ENCODE data around the gene SNRPE. TPM values are rescaled to one million over a fixed set of nuclear protein-coding genes. Genes with fewer than 3 reads are reported as not detected.

The SNRPE gene
- total RNA-seq, 1 experiment from 2014 or later = 326 TPM

DNA sequence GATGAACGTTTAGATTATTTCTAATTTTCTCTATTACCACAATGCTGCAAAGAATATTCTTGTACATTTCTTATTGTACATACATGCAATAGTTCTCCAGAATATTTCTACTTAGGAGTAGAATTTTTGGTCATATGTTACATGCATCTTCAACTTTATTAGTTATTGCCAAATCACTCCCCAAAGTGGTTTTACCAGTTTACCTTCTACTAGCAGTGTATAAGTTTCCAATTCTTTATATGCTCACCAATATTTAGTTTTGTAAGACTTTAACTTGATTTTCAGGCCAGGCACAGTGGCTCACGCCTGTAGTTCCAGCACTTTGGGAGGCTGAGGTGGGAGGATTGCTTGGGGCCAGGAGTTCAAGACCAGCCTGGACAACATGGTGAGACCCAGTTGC lies 55.4 kb downstream of the SNRPE start:
- 0 out of 7 replicates have a peak, but pooled peaks cover 0 to 3% (median 0%) of the 10 kb centered on the region in 3 experiments for H3K36me3 Mint-ChIP-seq (ENCODE audit: insufficient read depth in 1 of 3, low read depth in 3 of 3)
- no peak for DNase-seq
- Histone ChIP-seq H3K9ac (ENCODE audit: extremely low read depth, insufficient read length, low read length) (no peak overlapping the region), H3K27me3 (ENCODE audit: insufficient read depth, low read length) (no peaks in the 10 kb centered on the region), H4K5ac (ENCODE audit: insufficient read length, low read depth, low read length) (no peak overlapping the region), H3K18ac (ENCODE audit: insufficient read length, low read depth, low read length) (no peak overlapping the region), H2AFZ (ENCODE audit: low read length) (no peak overlapping the region), H2BK120ac (ENCODE audit: low read depth, low read length, poor library complexity, severe bottlenecking) (no peak overlapping the region), H3K56ac (ENCODE audit: insufficient read length, low read depth, low read length) (no peak overlapping the region), H3K79me1 (ENCODE audit: insufficient read depth, low read depth, low read length, poor library complexity, severe bottlenecking) (no peaks in the 10 kb centered on the region), H4K20me1 (ENCODE audit: control insufficient read depth, insufficient read depth, insufficient read length) (no peaks in the 10 kb centered on the region), H2BK5ac (ENCODE audit: insufficient read length, low read length) (no peak overlapping the region), H3K79me2 (ENCODE audit: insufficient read depth, low read length) (no peaks in the 10 kb centered on the region), H2AK5ac (ENCODE audit: insufficient read length, low read length) (no peak overlapping the region), H3K23me2 (ENCODE audit: insufficient read length, low read depth, low read length, poor library complexity, severe bottlenecking) (no peaks in the 10 kb centered on the region), H3K27ac (ENCODE audit: insufficient read length, low read depth, low read length) (no peak overlapping the region), H3K4me1 (ENCODE audit: insufficient read depth, low read length) (no peaks in the 10 kb centered on the region), H3K9me3 (ENCODE audit: control insufficient read depth, low read depth, low read length) (no peaks in the 10 kb centered on the region), H2BK20ac (ENCODE audit: low read depth, low read length, poor library complexity, severe bottlenecking) (no peak overlapping the region), H4K91ac (ENCODE audit: insufficient read length, low read depth, low read length) (no peak overlapping the region), H3K14ac (ENCODE audit: insufficient read depth, low read length) (no peak overlapping the region), H2BK15ac (ENCODE audit: low read depth, low read length) (no peak overlapping the region), H2BK12ac (ENCODE audit: insufficient read length, low read depth, low read length) (no peak overlapping the region), H3K4ac (ENCODE audit: low read depth, low read length) (no peak overlapping the region), H3K23ac (ENCODE audit: insufficient read length, low read depth, low read length) (no peak overlapping the region), H3T11ph (ENCODE audit: low read length) (no peak overlapping the region), H3K4me2 (ENCODE audit: insufficient read depth, insufficient read length, low read length) (no peak overlapping the region), H4K8ac (replicated peaks; ENCODE audit: insufficient read length, low read depth, low read length) (no peak overlapping the region)
- no peaks in the 10 kb centered on the region for H3K27me3 Mint-ChIP-seq (ENCODE audit: low read depth)
- H3K4me1 Mint-ChIP-seq = no peaks in the 10 kb centered on the region
- WGBS (ENCODE audit: extremely low coverage, insufficient read length, low lambda C conversion rate) = no CpG with 5 or more reads among the region's 2 CpGs
- no peak overlapping the region for H3K4me3 Mint-ChIP-seq
- H3K27ac Mint-ChIP-seq = no peak overlapping the region
- TF ChIP-seq, protein P1, sequence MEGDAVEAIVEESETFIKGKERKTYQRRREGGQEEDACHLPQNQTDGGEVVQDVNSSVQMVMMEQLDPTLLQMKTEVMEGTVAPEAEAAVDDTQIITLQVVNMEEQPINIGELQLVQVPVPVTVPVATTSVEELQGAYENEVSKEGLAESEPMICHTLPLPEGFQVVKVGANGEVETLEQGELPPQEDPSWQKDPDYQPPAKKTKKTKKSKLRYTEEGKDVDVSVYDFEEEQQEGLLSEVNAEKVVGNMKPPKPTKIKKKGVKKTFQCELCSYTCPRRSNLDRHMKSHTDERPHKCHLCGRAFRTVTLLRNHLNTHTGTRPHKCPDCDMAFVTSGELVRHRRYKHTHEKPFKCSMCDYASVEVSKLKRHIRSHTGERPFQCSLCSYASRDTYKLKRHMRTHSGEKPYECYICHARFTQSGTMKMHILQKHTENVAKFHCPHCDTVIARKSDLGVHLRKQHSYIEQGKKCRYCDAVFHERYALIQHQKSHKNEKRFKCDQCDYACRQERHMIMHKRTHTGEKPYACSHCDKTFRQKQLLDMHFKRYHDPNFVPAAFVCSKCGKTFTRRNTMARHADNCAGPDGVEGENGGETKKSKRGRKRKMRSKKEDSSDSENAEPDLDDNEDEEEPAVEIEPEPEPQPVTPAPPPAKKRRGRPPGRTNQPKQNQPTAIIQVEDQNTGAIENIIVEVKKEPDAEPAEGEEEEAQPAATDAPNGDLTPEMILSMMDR (conservative IDR thresholded peaks at IDR 0.05) = no peak
- H3K9me3 Mint-ChIP-seq = peaks cover 0 to 4% of the 10 kb centered on the region in 2 experiments; a peak in 3 of 5 replicates

Other genes starting within 250 kb of the SNRPE start
- 14.1 and 15.7 TPM in 2 replicates for gene ATP2B4, start 234.8 kb upstream of the SNRPE start, total RNA-seq (2021)
- gene LAX1, start 96.4 kb upstream of the SNRPE start, total RNA-seq (2021) = not detected in 2 replicates
- 12.2 and 13.1 TPM in 2 replicates for gene ZBED6, start 66.0 kb upstream of the SNRPE start, total RNA-seq (2021)
- gene ZC3H11A, start 66.0 kb upstream of the SNRPE start, total RNA-seq (2021) = 89.7 and 95.9 TPM in 2 replicates
- 120 TPM in 2 replicates for gene SOX13, start 211.5 kb downstream of the SNRPE start, total RNA-seq (2021)

Data from H9 (cell line).